Endodermal cell (in vitro differentiated cells): ENCODE measurements around the gene GPR37L1. TPM values are rescaled to one million over a fixed set of nuclear protein-coding genes. Genes with fewer than 3 reads are reported as not detected.

Experiments used
- DNase-seq: peaks from one replicate; pipeline ENCODE4 v3.0.0-alpha.2; 2017
- H3K27ac ChIP-seq: 2 replicates; pipeline ENCODE4 v1.5.1; 2013; ENCODE audit warnings: mild to moderate bottlenecking, low read depth, low read length, moderate library complexity
- H3K27me3 ChIP-seq: 2 replicates; pipeline ENCODE4 v1.6.1; 2013; ENCODE audit warnings: mild to moderate bottlenecking, low read length, moderate library complexity; ENCODE audit not compliant: insufficient read depth, control insufficient read depth, poor library complexity, severe bottlenecking
- H3K36me3 ChIP-seq: 2 replicates; pipeline ENCODE4 v1.7.0; 2013; ENCODE audit warnings: mild to moderate bottlenecking, low read length, moderate library complexity; ENCODE audit not compliant: control insufficient read depth, insufficient read depth
- H3K4me1 ChIP-seq: one replicate; pipeline ENCODE4 v1.7.0; 2013; ENCODE audit warnings: low read length; ENCODE audit not compliant: control insufficient read depth, insufficient read depth
- H3K4me3 ChIP-seq: 2 replicates; pipeline ENCODE4 v1.5.1; 2013; ENCODE audit warnings: mild to moderate bottlenecking, low read length, moderate library complexity
- H3K9ac ChIP-seq: 2 replicates; pipeline ENCODE4 v1.6.1; 2013; ENCODE audit warnings: mild to moderate bottlenecking, low read length, moderate library complexity; ENCODE audit not compliant: poor library complexity, severe bottlenecking; ENCODE audit errors: extremely low read depth
- H3K9me3 ChIP-seq: 2 replicates; pipeline ENCODE4 v1.6.1; 2013; ENCODE audit warnings: mild to moderate bottlenecking, low read length, moderate library complexity; ENCODE audit not compliant: control insufficient read depth
- H3K27ac Mint-ChIP-seq: 2 replicates; pipeline ENCODE4 v1.8.0; 2020; ENCODE audit warnings: mixed read lengths
- H3K27me3 Mint-ChIP-seq: 2 replicates; pipeline ENCODE4 v1.8.0; 2021; ENCODE audit warnings: mild to moderate bottlenecking, mixed read lengths; ENCODE audit not compliant: insufficient read depth
- H3K36me3 Mint-ChIP-seq: 2 replicates; pipeline ENCODE4 v1.8.0; 2020; ENCODE audit warnings: low read depth, mixed read lengths
- H3K4me1 Mint-ChIP-seq: 2 replicates; pipeline ENCODE4 v1.8.0; 2020; ENCODE audit warnings: mixed read lengths
- H3K4me3 Mint-ChIP-seq: 2 replicates; pipeline ENCODE4 v1.8.0; 2020; ENCODE audit warnings: mild to moderate bottlenecking, moderate library complexity, mixed read lengths
- H3K9me3 Mint-ChIP-seq: 2 replicates; pipeline ENCODE4 v1.8.0; 2020; ENCODE audit warnings: mild to moderate bottlenecking, mixed read lengths
- CTCF ChIP-seq: fragments of 200-600 bp; sonication (generic); conservative IDR thresholded peaks from 2 replicates; pipeline ENCODE4 v1.5.0; 2021; ENCODE audit warnings: antibody characterized with exemption, mild to moderate bottlenecking
- WGBS, 2 experiments: methylation state at CpG; one replicate each; pipeline versions ENCODE4 v1.1.5 to v1.1.7; 2013; ENCODE audit warnings: missing lambda C conversion rate in 2 of 2, mixed read lengths in 1 of 2; ENCODE audit not compliant: insufficient coverage in 1 of 2, insufficient read length in 1 of 2; 5-methylcytosine and 5-hydroxymethylcytosine counted together
- total RNA-seq, 2 donors: library from RNA; stranded (reverse); fragmentation: NEBNext Ultra II Directional in 1 of 2; extraction: Animal tissue kit (Norgen Biotek cat#: 25700) in 1 of 2; gene quantifications; 2 replicates in 1 of 2; 3 replicates in 1 of 2; pipeline ENCODE4 v1.2.1, GENCODE V29; 2021

The GPR37L1 gene
- total RNA-seq, 2 donors from 2014 or later = 0.04 TPM; not detected in 1

- H3K27ac ChIP-seq = no peak overlapping the region
- peak; percentile 63 for DNase-seq
- no peak for TF ChIP-seq CTCF
Observed at GRCh38 chr1:202081992-202082391, 40.7 kb upstream of the GPR37L1 start.

GRCh38 chr1:202084791-202085681, 37.7 kb upstream of the GPR37L1 start:
- Mint-ChIP-seq H3K9me3 (no peaks in the 10 kb centered on the region), H3K4me3 (no peak overlapping the region), H3K4me1 (peaks cover 34% of the 10 kb centered on the region), H3K36me3 (no peaks in the 10 kb centered on the region), H3K27ac (peak overlapping the region; percentile 68), H3K27me3 (peaks cover 2% of the 10 kb centered on the region)
- Histone ChIP-seq H3K4me3 (no peak overlapping the region), H3K9me3 (no peaks in the 10 kb centered on the region), H3K4me1 (peaks cover 2% of the 10 kb centered on the region), H3K27ac (peak overlapping the region; percentile 51), H3K27me3 (no peaks in the 10 kb centered on the region), H3K36me3 (no peaks in the 10 kb centered on the region), H3K9ac (no peak overlapping the region)
- peak; percentile 71 for DNase-seq
- no peak for TF ChIP-seq CTCF
- 58 to 61% methylated on average over 13 to 16 of the region's 16 CpGs for WGBS, 2 experiments

More at GRCh38 chr1:202081992-202082391, 40.7 kb upstream of the GPR37L1 start:
- Histone ChIP-seq H3K9ac (no peak overlapping the region), H3K36me3 (no peaks in the 10 kb centered on the region), H3K4me1 (peaks cover 2% of the 10 kb centered on the region), H3K9me3 (no peaks in the 10 kb centered on the region), H3K4me3 (no peak overlapping the region), H3K27me3 (no peaks in the 10 kb centered on the region)
- Mint-ChIP-seq H3K4me1 (peaks cover 34% of the 10 kb centered on the region), H3K27ac (peak overlapping the region; percentile 78), H3K36me3 (no peaks in the 10 kb centered on the region), H3K27me3 (peaks cover 2% of the 10 kb centered on the region), H3K9me3 (no peaks in the 10 kb centered on the region), H3K4me3 (no peak overlapping the region)
- 70 to 80% methylated on average over 1 to 6 of the region's 6 CpGs for WGBS, 2 experiments

- Histone ChIP-seq H3K9ac (no peak overlapping the region), H3K36me3 (no peaks in the 10 kb centered on the region), H3K4me1 (peaks cover 2% of the 10 kb centered on the region), H3K4me3 (no peak overlapping the region), H3K27ac (peak overlapping the region; percentile 60), H3K9me3 (no peaks in the 10 kb centered on the region), H3K27me3 (no peaks in the 10 kb centered on the region)
- no peak for TF ChIP-seq CTCF
- 53 to 76% methylated on average over 5 to 7 of the region's 7 CpGs for WGBS, 2 experiments
- DNase-seq = peak; percentile 76
- H3K4me3 Mint-ChIP-seq = no peak overlapping the region
- H3K4me1 Mint-ChIP-seq = peaks cover 31% of the 10 kb centered on the region
- H3K36me3 Mint-ChIP-seq = no peaks in the 10 kb centered on the region
- H3K27ac Mint-ChIP-seq = peak overlapping the region; percentile 10
- H3K27me3 Mint-ChIP-seq = peaks cover 2% of the 10 kb centered on the region
- H3K9me3 Mint-ChIP-seq = no peaks in the 10 kb centered on the region
Observed at GRCh38 chr1:202085682-202086373, 36.9 kb upstream of the GPR37L1 start.
